Activated CD4-positive, alpha-beta T cell treated with anti-CD3 and anti-CD28 coated beads, Interleukin-2, amount 50 U/mL, for 1 hour (primary cell): ENCODE measurements around the gene STEAP4.
"Not testable (repeated sequence)": the region's sequence is repeated elsewhere in the genome, so short reads cannot be mapped to it uniquely, and the experiment has no call there.

ENCODE experiments used
- DNase-seq: peaks from one replicate; pipeline ENCODE4 v3.0.0-alpha.2; 2020

Gene STEAP4

DNA sequence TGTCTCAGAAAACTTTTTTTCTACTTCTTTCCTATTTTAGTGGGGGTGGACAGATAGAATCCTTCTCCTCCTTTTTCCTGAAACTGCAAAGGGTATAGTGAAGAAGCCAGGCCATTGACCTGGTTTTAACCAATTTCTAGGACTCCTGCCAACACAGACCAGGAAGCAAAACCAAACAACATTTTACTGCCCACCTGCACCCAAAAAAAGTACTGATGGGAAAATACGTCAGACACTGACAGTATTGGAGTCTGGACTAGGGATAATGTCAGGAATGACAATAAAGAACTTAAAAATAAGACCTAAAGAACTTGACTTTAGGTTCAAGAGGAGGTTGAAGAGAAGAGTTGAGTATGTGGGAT, 5.0 kb upstream of the STEAP4 start:
- DNase-seq = no peak

DNA sequence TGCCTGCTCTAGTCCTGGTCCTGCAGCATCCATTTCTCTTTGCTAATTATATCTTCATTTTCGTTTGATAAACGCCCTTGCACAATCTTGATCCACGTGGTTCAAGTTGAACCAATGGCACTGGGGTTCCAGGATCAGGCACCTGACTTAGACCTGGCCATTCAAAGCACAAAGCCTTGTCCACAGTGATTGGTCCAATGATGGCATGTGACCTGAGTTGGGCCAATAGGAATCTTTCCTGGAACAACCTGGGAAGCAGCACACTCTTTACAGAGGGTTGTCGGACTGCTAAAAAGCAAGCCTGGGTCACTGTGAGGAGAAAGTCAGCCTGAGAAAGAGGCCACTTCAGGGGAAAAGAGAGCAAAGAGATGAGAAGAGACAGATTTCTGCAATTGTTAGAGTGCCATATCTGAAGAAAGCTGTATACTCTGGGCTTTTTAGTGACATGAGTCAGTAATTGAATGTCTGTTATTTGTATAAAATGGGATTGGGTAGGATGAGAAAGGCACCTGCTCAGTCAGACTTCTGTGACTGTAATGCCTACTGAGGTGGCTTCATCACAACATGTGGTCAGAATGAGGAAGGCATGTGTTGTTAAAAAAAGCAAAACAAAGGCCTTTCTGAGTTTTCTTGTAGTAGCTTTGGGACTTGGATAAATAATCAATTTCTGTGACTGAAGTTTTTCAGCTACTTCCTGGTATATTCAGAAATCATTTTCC, 4.4 kb upstream of the STEAP4 start:
- DNase-seq = no peak

DNA sequence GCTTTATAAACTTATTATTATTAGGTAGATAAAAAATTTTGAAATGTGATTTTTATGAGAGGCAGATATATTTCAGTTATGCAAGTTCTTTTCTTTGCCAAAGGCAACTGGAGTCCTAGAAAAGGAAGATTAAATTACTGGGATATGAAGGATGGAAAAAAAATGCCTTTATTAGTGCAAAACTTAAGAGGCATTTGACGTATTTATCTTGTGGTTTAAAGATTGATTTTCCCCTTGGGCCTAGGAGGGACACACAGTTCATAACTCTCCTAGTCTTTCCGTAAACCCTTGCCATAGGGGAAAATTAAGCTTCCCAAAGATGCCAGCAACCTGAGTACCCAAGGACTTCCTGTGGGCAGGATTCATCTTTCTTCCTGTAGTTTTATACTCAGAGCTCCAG, 3.1 kb upstream of the STEAP4 start:
- DNase-seq = no peak

DNA sequence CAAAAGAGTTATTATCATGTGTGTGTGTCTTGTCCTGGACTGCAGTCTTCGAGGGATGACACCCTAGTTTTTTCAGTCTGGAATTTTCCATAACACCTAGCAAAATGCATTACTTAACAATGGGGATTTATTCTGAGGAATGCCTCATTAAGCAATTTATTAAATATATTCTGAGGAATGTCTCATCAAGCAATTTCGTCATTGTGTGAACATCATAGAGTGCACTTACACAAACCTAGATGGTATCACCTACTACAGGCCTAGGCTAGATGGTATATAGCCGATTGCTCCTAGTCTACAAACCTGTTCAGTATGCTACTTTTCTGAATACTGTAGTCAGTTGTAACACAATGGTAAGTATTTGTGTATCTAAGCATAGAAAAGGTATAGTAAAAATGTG, 1.1 kb upstream of the STEAP4 start:
- DNase-seq = no peak

DNA sequence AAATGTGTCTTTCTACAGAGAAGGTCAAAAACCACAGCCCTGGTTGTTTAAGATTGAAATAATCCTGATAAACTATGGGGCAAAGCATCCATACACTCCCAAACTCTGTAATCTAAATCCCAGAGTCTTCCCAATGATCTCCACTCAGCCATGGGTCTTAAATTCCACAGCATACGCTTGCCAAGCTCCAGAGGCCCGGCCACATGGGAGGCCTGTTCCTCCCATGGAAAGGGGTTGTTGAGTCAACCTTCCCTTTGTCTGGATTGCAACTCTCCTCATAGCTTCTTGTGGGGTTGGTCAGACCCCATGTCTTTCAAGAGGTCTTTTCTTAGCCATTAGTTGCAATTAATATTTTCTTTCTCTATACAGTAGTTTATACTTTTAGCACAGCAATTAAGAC, 718 bp upstream of the STEAP4 start:
- DNase-seq = no peak

DNA sequence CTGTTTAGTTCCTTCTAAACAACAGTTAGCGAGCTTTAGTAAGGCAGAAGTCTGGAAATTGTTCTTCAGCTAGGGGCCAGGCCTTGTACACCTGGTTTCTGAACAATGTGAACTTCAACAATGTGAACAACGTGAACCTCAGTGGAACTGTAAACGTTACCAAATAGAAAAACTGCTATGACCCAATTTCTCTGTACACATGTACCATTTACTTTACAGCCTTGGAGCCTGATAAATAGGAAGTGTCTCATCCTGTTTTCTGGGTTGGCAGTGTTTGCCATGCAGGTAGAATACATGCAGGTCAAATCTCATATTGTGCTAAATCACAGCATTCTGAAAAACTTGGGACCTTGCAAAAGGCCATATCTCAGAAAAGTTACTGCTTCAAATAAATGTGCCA, 1.6 kb downstream of the STEAP4 start:
- no peak for DNase-seq

DNA sequence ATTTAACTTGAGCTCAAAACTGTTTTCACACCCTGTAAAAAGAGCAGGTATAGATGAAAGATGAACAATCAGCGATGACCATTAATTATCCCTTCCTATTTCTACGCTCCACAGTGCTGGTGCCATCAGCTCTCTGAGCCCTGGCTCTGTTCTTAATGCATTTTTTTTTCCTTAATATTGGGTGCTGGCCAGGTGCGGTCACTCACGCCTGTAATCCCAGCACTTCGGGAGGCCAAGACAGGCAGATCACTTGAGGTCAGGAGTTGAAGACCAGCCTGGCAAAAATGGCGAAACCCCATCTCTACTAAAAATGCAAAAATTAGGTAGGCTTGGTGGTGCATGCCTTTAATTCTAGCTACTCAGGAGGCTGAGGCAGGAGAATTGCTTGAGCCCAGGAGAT, 4.2 kb downstream of the STEAP4 start:
- DNase-seq = no peak

DNA sequence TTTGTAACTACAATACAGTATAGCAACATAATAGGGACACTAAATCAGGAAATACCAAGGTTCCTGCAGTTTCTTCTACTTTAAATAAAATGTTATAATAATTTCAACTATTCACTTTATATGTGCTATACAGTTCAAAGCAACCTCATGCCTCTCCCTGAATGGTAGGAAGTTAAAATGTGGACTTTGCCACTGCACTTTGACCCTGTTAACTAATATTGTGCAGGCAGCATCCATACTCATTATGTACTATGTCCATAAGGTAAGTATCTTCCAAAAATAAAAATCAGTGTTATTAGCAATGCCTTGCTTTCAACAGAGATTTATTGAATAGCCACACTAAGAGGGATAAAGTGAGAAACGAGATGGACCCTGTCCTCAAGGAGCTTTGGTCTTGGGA, 4.8 kb downstream of the STEAP4 start:
- no peak for DNase-seq

DNA sequence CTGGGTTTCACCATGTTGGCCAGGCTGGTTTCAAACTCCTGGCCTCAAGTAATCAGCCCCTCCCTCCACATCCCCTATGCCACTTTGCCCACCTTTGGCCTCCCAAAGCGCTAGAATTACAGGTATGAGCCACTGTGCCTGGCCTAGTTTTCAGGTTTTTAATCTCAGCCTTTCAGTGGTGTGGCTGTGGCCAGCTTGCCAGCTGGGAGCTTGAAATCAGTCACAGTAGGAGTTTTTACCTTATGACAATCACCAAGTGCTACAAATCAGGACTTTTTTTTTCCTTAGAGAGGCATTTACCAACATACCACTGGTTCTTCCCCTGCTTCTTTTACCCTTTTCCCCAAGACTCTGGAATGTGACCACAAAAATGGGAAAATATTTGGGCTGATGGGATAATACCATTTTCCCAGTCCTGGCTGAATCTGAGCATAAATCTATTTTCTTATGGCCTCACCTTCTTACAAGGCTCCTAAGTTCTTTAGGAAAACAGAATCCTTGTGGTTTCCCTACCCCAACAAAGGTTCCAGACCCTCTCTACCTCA, 6.2 kb downstream of the STEAP4 start:
- DNase-seq = no peak

DNA sequence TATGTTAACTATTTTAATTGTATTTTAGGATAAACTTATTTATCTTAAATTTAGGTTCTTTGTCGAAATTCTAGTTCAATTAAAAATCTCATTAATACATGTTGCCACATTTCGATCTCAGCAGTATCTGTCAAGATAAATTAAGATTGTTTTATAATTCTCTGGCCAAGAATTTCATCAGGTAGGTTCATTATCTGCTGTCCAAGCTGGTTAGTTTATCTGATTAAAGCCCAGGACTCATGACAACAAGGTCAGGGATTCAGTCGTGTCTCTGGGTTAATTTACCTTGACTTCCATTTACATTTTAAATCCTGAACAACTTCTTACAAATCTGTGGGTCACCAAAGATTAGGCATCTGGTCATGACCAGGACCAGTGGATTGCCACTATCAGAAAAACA, 7.6 kb downstream of the STEAP4 start:
- no peak for DNase-seq

DNA sequence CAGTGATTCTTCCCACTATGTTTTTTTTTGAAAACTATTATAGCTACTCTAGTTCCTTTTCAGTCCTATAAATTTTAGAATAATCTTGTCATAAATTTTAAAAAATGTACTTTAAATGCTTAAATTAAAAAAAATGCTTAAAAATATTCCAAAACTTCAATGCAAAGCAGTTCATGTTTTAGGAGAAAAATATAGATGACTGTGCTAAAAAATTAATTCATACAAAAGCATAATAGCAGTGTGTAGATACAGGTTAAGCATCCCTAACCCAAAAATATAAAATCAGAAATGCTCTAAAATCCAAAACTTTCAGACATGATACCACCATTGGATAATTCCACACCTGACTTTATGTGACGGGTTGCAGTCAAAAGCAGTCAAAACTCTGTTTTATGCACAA, 12.8 kb downstream of the STEAP4 start:
- DNase-seq = no peak

DNA sequence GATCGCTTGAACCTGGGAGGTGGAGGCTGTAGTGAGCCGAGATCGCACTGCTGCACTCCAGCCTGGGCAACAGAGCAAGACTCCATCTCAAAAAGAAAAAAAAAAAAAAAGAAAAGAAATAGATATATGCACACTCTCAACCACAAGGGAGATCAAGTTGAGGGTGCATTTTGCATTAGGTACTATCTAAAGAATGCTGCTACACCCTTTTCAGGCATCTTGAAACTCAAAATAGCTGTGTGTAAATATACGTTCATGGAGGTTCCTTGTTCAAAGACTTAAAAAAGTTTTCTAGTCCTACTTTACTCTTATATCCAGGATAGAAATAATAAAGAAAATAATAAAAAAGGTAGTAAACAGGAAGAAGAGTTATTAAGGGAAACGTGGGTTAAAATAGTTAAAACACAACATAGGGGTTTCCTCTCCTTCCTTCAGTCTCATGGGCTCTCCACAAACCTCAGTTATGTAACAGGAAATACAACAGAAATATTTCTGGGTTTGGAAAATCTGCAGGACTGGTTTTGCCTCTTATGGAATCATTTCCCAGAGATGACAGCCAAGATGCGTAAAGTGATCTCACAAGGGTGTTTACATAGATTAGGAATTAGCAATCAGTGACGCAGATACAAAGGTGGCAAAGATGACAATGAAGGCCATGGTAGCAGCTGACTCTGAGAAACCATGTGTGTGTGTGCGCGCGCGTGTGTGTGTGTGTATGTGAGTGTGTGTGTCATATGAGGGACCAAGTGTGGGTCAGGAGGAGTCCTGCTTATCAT, 15.1 kb downstream of the STEAP4 start:
- DNase-seq = no peak

DNA sequence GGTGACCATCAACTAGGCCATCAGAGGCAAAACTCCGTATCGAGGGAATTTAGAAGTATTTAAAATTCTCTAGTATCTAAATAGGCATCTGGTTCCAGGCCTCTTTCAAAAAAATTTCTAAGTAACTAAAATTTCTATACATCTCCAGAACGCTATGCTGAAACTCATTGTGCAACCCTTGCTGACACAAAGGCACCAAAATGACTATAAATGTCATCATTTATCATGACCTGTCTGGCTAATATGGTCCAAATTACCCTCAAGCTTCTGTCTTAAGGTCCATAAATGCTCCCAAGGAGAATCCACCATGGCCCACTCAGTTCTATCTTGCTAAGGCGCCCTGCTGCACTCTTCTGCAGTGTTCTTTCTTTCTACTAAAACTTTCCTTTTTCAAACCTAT, 16.2 kb downstream of the STEAP4 start:
- no peak for DNase-seq

DNA sequence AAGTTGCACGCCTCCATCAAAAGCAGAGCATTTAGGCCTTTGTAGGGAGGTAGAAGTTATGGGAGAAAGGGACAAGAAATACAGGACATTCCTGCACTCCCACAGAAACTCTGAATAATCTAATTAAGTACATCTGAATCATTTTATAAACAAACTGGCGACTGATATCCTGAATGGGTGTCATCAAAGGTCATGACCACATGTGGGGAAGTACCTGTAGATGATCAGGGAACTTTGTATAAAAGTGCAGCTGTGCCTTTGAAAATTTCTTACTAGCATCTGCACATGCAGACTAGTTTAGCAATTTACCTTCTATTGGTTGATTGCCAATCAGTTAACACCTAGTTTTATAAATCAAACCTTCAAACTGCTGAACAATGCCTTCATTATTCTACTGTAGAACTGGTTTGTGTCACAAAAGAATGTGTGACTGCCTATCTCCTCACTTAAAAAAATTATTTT, 17.1 kb downstream of the STEAP4 start:
- no peak for DNase-seq

DNA sequence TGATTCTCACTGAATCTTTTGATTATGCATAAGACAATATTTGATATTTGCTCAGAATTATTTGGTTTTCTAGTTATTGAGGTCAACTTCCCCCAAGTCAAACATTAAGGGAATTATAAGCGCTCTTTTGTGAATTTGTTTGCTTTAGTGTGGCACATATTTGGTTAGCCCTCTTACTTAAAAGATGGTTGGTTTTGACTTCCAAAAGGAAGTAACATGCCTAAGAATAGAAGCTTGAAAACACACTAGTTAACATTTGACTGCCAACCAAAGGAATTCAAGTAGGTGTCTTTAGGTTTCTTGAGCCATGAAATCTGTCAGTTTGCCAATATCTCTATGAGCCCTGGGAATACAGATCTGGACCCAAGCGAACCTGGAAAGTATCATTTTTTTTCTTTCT, 24.9 kb downstream of the STEAP4 start:
- DNase-seq = no peak

DNA sequence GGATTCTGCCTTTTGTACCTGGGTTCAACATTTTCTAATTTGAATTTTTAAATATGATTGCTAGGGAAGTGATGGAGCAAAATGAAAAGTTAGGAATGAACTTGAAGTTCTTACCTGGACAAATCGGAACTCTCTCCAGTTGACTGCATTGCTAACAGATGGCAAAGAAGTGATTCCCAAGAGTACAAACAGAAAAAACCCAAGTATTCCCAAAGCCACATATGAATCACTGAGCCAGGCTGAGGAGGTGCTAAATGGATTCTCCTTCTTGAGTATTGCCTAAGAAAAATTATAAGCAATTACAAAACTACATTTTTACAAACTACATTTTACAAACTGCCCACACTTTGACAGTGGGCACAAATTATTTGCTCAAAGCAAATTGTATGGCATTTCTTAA, 25.9 kb downstream of the STEAP4 start:
- no peak for DNase-seq

DNA sequence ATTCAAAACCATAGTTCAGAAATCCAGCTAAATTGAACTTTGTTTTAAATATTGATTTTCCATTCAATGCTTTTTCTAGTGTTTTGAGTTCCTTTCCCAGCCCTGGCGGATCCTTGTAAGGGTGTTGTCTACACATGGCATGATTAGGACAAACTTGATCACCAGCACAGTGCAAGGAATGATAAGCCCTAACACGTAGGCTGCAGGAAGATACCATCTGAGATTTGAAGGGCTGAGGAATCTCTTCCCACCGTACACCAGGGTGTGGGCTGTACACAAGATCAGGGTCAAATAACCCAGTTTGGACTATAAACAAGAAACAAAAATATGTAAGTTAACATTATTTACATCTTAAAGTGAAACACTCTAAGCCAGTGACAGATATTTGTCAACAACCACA, 27.4 kb downstream of the STEAP4 start:
- no peak for DNase-seq

DNA sequence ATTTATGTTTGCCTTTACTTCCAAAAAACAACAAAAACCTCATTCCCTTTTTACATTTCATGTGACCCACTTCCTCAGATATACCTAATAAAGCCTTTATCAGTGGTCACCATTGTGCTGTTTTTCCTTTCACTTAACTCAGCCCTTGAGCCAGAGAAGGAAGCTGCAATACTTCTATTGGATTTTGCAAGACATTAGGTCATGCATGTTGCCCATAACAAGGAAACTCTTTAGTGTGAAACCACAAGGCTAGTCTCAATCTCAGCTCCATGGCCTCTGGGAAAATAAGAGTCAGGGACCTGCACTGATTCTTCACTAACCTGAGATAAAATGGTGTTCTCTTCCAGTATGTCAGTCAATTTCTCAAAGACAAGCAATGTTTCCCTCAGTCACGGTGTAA, 27.8 kb downstream of the STEAP4 start:
- no peak for DNase-seq

DNA sequence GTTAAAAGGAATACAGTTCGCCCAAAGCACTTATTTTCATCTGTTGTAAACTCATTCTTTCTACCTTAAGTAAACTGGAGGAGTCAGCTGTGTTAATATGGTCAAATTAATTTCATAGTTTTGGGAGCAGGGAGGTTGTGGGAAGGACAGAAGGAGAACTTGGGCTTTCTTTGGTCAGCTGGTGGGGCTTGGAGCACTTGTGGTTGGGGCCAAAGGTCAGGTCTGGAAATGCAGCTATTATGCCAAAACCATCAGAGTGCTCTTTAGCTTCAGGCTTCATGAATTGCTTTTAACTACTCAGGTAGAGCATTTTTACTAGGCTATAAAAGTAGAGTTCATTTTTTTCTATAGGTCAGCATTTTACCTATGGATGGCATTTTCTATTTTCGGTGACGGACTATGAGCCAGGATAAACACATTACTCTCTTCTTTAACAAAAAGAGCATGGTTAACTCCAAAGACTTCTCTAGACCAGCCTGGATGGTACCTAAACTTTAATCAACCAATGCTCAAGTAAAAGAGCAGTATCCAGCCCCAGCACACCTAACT, 30.0 kb downstream of the STEAP4 start:
- DNase-seq = no peak

DNA sequence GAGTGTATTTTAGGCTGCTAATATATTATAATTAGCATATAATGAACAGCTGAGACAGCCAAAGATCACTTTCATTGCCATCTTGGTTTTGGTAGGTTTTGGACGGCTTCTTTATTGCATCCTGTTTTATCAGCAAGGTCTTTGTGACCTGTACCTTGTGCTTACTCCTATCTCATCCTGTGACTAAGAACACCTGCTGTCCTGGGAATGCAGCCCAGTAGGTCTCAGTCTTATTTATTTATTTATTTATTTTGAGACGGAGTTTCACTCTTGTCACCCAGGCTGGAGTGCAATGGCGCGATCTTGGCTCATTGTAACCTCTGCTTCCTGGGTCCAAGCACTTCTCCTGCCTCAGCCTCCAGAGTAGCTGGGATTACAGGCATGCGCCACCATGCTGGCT, 31.8 kb downstream of the STEAP4 start:
- not testable (repeated sequence) for DNase-seq

DNA sequence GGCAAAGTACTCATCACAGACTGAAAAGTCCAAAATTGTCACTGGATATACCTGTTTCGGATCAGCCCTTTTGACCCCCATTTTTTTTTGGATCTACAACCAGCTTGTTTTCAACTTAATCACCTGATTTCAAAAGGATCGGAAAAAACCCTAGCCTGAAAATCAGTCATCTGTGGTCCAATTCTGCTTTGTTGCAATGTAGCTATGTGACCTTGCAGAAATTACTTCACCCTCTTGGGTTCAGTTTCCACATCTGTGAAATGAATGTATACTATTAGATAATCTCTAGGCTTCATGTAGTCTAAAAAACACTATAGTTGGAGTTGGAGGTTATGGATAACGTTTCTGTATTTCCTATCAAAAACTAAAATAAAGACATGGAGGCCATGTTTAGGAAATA, 37.1 kb downstream of the STEAP4 start:
- no peak for DNase-seq

DNA sequence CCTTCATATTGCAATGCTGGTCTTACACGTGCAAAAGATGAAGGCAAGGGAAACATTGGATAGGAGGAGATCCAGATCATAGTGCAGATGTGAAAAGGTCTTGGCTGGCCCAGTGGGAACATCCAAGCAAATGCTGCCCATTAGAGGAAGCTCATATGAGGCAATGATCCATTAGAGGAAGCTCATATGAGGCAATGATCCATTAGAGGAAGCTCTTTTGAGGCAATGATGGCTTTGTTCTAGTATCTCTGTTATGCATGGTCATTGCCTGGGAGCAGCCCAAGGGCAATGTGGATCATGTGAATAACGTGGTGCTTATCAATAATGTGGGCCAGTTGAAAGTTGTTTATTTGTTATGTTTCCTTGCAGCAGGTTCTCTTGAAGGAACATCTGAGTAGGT, 37.8 kb downstream of the STEAP4 start:
- no peak for DNase-seq

DNA sequence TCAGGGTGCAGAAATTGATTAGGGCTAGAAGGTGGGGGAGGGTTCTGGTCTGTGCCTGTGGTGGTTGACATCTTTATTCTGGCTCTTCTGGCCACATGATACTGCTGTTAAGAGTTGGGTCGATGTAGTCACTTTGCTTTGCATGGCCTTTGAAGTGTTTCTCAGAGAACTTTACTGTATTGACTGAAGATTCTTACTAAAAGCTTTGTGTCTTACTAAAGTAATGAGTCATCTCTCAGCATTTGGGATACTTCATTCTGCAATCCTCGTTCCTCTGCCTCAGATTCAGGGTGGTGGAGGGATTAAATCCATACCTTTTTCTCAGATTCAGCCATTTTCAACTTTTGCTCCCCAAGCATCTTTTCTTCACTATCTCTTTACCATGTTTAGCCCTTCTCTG, 38.6 kb downstream of the STEAP4 start:
- no peak for DNase-seq

DNA sequence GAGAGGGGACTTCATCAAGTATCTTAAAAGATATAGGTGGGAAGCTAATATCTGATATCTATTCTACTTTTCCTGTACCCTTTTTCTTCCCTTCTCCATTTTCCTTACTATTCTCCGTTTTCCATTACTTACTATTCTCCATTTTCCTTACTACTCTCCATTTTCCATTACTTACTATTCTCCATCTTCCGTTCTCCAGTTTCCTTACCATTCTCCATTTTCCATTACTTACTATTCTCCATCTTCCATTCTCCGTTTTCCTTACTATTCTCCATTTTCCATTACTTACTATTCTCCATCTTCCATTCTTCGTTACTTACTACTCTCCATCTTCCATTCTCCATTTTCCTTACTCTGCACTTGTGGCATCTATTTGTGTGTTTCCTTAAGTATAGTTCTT, 39.3 kb downstream of the STEAP4 start:
- no peak for DNase-seq
